ENCODE results near the gene MAOB.

The MAOB gene

DNA sequence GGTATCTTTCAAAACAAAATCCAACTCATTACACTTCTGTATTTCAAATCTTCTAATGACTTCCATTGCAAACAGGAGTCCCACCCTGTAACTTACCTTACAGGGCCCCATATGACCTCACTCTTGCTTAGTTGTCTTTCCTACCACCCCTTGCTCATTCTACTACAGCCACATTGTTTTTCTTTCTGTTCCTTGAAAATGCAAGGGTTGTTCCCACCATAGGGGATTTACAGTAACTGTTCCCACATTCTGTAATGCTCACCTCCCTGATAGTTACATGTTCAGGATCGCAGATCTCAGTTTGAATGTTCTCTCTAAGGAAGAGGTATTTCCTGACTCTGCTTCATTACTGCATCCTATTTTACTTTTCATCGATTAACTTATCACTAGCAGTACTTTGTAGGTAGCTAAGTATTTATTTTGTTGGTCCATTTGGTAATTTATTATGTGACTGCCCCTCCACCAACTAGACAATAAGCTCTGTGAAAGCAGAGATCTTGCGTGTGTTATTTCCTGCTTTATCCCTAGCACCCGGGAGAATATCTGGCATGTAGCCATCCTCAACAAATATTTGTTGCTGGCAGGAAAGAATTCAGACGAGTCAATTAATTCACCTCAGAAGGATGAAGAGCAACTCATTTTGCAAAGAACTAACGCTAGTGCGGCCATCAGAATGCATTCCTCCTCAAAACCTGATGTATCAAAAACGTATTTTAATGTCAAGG is 21.4 kb downstream of the MAOB start:
- H3K4me3 ChIP-seq (ENCODE audit: low read depth, low read length): no peak overlapping the region
- TF ChIP-seq, protein P1, sequence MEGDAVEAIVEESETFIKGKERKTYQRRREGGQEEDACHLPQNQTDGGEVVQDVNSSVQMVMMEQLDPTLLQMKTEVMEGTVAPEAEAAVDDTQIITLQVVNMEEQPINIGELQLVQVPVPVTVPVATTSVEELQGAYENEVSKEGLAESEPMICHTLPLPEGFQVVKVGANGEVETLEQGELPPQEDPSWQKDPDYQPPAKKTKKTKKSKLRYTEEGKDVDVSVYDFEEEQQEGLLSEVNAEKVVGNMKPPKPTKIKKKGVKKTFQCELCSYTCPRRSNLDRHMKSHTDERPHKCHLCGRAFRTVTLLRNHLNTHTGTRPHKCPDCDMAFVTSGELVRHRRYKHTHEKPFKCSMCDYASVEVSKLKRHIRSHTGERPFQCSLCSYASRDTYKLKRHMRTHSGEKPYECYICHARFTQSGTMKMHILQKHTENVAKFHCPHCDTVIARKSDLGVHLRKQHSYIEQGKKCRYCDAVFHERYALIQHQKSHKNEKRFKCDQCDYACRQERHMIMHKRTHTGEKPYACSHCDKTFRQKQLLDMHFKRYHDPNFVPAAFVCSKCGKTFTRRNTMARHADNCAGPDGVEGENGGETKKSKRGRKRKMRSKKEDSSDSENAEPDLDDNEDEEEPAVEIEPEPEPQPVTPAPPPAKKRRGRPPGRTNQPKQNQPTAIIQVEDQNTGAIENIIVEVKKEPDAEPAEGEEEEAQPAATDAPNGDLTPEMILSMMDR (IDR thresholded peaks at IDR 0.05; ENCODE audit: borderline replicate concordance, insufficient read depth, low read depth, low read length): no peak

DNA sequence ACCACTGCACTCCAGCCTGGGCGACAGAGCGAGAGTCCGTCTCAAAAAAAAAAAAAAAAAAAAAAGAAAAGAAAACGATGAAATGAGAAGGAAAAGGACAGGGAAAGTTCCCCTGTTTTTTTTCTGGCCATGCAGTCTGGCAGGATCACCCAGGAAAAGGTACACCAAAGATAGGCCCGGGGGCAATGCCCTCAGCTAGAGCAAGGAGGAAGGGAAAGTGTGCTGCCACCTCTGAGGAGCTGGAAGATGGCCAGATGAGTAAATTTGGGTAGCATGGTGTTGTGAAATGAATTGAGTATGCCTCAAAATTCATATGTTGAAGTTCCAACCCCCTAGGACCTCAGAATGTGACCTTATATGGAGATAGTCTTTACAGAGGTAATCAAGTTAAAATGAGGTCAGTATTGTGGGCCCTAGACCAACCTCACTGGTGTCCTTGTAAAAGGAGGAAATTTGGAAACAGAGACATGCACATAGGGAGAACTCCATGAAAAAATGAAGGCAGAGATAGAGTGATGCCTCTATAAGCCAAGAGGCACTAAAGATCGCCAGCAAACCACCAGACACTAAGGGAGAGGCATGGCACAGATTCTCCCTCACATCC is 28.9 kb downstream of the MAOB start:
- no peak overlapping the region for H3K4me3 ChIP-seq (ENCODE audit: low read depth, low read length)
- TF ChIP-seq, protein P1 (IDR thresholded peaks at IDR 0.05; ENCODE audit: borderline replicate concordance, insufficient read depth, low read depth, low read length): no peak

DNA sequence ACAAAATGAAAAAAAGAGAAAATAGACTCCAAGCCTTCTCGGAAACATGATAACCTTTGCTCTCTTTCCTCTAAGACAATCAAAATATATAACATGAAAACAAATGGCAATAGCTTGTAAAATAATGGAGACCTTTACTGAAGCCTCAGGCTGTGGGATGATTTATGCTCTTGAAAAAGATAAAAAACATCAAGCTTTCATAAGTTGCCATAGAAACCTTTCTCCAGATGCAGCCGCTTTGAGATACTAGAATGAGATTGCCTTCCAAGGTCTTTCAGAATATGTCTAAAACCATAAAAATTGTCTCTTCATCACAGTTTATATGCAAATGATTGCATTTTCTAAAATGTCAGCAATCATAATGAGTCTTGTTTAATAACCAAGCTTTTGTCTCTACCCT is 31.6 kb downstream of the MAOB start:
- TF ChIP-seq, protein P1 (IDR thresholded peaks at IDR 0.05; ENCODE audit: borderline replicate concordance, insufficient read depth, low read depth, low read length): no peak

DNA sequence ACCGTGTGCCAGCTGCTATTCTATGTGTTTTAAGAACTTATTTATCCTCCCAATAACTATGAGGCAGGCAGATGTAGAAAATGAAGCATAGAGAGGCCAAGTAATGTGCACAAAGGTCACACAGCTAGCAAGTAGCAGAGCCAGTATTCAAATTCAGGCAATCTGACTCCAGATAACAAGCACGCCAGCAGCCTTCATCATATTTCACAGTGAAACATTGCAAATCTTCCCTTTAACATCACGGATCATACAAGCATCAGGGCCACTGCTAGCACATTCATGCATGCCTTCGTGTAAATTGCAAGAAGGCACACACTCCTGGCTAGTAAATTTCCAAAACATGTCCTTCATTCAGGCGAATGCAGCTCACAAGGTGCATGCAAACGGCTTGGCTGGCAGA is 33.1 kb downstream of the MAOB start:
- TF ChIP-seq, protein P1 (IDR thresholded peaks at IDR 0.05; ENCODE audit: borderline replicate concordance, insufficient read depth, low read depth, low read length): no peak

More for the DNA sequence above, 31.6 kb downstream of the MAOB start:
- no peak overlapping the region for H3K4me3 ChIP-seq (ENCODE audit: low read depth, low read length)

DNA sequence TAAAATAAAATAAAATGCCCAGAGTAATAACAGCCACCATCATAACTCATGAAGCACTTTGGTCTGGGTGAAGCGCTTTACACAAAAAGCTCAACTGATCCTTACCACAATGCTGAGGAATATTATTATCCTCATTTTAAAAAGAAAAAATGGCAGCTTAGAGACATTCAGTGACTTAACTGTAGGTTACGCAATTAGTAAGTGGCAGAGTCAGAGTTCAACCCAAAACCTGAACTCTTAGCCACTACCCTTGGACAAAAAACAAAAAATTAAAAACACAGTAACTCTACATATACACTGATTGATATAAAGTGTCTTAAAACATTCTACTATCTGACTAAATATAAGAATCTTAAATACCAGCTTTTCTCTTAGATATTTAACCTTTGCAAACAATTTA is 34.9 kb downstream of the MAOB start:
- TF ChIP-seq, protein P1 (IDR thresholded peaks at IDR 0.05; ENCODE audit: borderline replicate concordance, insufficient read depth, low read depth, low read length): no peak
- no peak overlapping the region for H3K4me3 ChIP-seq (ENCODE audit: low read depth, low read length)

More for the DNA sequence above, 33.1 kb downstream of the MAOB start:
- H3K4me3 ChIP-seq (ENCODE audit: low read depth, low read length): no peak overlapping the region

DNA sequence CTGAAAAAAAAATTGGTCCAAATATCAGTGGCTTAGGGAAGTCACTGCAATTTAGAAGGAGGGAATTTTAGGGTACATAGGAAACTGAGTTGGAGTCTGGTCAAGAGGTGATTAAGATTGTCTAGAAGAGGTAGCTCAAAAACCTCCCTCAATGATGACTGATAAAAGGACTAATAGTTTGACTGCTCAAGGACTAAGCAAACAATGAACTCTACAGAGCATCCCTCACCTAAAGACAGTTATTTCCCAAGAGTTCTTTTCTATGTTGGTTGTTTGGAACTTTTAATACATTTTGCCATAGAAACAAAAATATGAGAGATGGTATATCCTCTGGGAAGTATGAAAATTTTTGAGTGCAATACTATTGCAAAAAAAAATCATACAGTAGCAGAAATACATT is 35.7 kb downstream of the MAOB start:
- no peak overlapping the region for H3K4me3 ChIP-seq (ENCODE audit: low read depth, low read length)
- TF ChIP-seq, protein P1 (IDR thresholded peaks at IDR 0.05; ENCODE audit: borderline replicate concordance, insufficient read depth, low read depth, low read length): no peak

DNA sequence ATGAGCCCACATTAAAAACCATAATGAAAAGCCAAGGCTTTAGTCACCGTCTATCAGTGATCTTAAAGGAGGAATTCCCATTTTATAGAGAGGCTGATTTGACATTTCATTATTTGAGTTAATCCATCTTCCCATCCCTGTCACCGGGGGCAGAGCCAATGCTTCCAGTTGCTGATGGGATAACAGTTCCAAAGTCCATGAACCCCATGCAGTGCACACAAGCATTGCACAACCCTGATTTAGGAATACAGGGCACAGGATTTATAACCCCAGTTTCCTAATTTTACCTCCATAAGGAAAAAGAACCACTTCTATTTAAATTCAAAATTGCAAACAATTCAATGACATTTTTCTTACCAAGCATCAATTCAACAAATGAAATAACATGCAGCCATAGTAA is 36.5 kb downstream of the MAOB start:
- TF ChIP-seq, protein P1 (IDR thresholded peaks at IDR 0.05; ENCODE audit: borderline replicate concordance, insufficient read depth, low read depth, low read length): no peak
- no peak overlapping the region for H3K4me3 ChIP-seq (ENCODE audit: low read depth, low read length)

Data from GM12875 (cell line).